Activated CD8-positive, alpha-beta memory T cell treated with anti-CD3 and anti-CD28 coated beads for 24 hours (primary cell): ENCODE measurements around the gene TP73.

Source experiments
- DNase-seq: peaks from one replicate; pipeline ENCODE4 v3.0.0-alpha.2; 2020

The TP73 gene

DNA sequence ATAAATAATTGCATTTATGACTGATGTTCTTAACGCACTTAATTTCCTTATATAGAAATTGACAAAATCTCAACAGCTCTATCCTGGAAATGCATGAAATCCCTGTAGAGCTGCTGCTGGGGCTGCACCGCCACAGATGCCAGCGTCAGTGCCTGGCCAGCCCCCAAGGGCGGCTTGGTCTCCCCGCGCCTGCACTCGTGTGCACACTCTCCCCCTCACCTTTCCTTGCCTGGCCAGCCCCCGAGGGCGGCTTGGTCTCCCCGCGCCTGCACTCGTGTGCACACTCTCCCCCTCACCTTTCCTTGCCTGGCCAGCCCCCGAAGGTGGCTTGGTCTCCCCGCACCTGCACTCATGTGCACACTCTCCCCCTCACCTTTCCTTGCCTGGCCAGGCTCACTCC, 16.2 kb upstream of the TP73 start:
- DNase-seq = no peak

DNA sequence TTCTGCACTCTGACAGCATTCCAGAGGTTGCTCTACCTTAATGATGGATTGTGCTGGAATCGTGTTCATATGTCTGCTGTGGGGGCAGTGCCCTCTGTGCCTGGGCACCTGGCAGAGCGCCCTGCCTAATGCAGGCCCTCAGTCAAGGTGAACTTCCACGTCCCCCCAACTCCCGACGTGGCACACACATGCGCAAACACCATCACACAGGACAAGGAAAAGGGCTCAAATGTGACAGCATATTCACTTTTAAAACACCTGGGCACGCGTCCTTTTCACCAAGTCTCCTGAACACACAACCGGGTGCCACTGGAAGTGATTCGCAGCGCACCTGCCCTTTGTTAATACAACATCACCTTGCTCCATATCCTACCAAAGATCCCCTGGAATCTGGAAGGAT, 15.8 kb upstream of the TP73 start:
- DNase-seq = no peak

DNA sequence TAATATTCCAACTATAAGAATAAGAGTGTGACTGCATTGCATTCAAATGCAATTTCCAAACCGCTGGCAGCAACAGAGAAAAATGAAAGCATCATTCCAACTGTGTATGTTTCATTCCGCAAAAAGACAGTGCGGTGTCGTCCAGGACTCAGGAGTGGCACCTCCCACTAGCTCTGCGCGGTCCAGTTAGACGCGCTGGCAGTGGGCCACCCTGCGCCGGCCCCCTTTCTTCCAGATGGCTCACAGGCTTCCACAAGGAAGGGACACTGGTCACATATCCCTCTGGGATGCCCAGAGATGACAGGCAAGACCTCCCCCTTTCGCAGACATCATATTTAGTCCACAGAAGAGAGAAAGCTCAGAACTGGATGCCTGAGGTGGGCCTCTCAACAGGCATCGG, 14.3 kb upstream of the TP73 start:
- no peak for DNase-seq

DNA sequence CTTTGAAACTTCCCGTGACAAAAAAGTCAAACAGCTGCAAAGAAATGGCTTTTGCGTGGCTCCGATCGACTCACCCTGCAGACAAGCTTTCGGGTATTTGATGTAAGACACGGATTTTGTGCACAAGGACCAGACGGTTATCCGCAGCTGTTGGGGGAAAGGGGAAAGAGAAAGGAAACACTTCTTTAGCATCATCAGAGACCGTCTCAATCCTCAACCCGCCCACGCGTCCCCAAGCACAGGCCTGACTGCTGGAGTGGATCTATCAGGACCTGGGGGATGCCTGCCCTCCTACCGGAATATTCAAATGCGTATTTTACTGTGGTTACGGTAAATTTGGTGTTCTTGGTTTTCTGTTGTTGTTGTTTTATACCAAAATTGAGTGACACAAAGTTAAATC, 13.6 kb upstream of the TP73 start:
- no peak for DNase-seq

DNA sequence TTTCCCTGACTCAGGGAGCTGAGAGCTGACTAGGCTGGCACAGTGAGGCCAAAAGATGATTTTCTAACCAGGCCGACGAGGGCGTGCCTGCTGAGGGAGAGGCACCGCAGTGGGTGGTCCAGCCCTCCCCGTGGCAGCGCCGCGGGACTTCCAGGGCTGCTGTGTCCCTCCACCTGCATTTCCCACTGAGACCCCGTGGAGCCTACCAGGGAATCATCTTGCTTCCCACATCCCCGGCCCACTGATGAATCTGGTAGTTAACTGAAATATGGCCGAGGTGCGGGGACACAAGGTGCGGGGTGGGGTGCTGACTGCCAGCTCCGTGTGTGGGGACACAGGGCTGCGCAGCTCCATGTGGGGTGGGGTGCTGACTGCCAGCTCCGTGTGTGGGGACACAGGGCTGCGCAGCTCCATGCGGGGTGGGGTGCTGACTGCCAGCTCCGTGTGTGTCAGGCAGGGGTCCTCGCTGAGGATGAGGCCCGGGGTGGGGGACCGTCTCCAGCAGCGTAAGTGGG, 12.9 kb upstream of the TP73 start:
- DNase-seq = no peak

DNA sequence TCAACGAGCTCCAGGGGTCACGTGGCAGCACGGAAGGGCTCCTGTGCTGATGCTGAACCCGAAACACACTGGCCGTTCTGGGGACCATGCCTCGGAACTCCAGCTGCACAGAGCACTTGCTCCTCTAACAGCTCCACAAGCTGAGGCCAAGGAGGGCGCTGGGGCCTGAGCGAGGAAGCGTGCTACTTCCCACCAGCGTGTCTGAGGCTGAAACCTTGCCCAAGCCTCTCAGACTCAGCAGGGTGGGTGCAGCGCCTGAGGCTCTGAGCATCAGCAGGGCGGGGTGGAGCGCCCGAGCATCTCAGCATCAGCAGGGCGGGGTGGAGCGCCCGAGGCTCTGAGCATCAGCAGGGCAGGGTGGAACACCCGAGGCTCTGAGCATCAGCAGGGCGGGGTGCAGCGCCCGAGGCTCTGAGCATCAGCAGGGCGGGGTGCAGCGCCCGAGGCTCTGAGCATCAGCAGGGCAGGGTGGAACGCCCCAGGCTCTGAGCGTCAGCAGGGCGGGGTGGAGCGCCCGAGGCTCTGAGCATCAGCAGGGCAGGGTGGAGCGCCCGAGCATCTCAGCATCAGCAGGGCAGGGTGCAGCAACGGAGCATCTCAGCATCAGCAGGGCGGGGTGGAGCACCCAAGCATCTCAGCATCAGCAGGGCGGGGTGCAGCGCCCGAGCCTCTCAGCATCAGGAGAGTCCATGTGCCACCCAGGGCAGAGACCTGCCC, 12.0 kb upstream of the TP73 start:
- DNase-seq = no peak

DNA sequence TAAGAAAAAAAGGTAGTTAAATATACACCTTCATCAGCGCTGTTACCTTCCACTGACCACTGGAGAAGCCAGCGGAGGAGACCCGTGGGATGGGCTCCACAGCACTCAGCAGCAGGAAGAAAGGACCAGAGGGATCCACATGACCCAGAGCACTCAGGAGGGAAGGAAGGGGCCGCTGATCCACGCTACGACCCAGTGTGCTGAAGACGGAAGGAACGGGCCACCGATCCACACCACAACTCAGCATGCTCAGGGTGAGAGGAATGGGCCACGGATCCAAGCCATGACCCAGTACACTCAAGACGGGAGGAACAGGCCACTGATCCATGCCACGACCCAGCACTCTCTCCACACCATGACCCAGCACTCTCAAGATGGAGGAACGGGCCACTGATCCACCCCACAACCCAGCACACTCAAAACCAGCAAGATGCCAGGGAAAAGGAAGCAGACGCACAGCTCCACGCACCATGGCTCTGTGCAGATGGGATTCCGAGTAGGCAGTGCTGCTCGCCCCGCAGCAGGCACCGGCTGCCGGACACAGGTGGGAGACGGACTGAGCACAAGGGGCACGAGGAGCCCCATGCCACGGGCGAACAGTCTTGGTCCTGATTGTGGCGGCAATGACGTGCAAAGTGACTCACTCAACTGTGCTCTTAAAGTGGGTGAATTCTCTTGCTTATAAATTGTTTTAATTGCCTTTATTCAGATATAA, 11.1 kb upstream of the TP73 start:
- no peak for DNase-seq

DNA sequence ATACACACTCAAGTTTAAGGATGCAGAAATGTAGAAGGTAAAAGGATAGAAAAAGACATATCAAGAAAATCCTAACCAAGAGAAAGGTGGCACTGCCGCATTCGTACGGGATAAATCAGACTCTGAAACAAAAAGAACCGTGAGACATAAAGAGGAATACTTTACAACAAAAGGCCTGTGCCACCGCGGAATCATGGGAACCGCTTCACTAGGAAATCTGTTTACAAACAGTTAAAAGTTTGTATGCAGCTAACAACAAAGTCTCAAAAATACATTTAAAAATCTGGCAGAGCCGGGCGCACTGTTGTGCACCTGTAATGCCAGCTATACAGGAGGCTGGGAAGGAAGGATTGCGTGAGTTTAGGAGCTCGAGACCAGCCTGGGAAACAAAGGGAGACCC, 10.5 kb upstream of the TP73 start:
- no peak for DNase-seq

DNA sequence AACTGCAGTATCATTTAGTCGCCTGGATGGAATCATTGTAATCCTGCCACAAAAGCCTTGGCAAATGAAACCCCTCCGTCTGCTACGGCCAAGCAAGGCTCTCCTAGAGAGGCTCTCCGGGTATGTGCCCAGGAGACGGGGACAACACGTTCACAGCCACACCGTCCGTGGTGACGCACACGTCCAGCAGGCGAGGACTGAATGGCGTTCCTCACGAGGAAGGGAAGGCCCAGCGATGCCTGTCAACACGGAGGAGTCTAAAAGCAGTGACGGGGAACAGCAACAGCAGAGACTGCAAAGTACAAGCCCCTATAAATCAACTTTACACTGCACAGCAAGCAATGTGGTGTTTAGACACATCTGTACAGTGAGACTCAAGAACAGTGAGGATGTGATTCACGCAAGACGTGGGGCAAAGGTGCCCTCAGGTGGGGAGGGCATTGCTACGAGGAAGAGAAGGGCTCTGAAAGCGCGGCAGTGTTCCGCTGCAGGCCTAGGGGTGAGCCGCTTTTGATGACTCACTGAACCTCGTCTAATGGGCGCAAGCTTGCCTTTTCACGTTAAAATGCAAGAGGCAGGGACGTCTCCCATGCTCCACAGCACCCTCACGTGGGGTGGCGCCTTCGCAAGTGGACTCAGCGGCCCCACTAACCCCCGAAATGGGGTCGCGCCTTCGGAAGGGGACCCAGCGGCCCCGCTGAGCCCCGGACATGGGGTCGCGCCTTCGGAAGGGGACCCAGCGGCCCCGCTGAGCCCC, 9.2 kb upstream of the TP73 start:
- DNase-seq = no peak

DNA sequence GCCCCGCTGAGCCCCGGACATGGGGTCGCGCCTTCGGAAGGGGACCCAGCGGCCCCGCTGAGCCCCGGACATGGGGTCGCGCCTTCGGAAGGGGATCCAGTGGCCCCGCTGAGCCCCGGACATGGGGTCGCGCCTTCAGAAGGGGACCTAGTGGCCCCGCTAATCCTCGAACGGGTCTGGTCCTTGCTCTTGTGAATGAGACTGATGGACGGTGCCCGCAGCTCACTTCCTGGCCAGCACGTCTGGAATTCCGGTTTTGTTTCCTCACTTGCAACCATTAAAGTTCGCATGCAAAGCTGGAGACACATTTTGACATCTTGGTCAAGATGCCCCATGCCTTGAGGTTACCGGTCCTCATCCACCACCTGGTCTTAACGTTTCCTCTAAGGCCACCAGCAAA, 8.0 kb upstream of the TP73 start:
- no peak for DNase-seq

DNA sequence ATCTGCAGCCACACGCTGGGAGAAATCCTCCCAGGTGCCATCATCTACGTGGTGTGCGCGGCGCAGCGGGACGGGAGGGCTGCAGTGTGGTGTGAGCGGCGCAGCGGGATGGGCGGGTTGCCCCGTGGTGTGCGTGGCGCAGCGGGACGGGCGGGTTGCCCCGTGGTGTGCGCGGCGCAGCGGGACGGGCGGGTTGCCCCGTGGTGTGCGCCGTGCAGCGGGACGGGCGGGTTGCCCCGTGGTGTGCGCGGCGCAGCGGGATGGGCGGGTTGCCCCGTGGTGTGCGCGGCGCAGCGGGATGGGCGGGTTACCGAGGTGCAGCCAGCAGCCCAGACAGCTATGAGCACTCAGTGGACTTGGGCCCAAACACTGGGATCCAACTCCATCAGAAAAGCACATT, 7.1 kb upstream of the TP73 start:
- DNase-seq = no peak

DNA sequence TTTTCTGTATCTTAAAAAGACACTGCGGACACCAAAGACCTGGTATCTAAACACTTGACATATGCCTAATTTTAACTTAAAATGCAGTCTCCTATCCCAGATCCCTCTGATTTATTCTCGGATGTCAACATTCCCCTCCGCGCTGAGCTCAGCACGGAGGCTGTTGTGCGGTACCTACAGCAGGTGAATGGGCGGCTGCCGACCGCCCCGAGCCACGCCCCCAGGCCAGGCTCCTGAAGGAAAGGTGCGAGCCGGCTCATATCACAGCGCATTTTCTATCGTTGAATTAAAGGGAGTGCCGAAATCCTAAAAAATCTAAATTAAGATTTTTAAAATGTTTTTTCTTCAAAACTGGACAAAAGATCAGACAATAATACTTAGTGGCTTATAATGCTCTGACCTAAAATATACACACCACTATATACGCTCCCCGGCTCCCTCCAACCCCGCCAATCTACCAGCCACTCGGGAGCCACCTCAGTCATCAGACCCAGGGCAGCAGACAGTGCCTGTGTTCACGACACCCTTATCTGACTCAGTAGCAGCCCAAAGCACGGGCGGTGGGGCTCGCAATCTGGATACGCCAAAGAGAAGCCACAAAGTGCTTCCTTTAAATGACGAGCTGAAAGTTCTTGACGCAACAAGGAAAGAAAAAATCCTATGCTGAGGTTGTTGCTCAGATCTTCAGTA, 6.5 kb upstream of the TP73 start:
- DNase-seq = no peak

DNA sequence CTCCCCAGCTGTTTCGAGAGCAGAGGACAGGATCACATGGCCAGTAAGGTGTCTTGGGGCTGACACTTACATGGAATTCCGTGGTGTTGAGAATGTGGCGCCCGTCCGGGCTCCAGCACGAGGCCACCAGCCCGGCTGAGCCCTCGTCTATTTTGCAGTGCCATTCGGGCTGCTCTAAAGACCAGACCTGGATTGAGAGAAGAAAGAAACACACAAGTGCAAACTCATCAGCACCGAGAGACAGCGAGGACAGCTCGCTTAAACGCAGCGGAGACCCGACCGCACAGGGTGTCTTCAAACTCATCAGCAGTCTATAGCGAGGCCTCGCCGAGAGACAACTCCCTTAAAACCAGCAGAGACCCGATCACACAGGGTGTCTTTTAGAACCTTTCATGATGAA, 5.7 kb upstream of the TP73 start:
- no peak for DNase-seq

DNA sequence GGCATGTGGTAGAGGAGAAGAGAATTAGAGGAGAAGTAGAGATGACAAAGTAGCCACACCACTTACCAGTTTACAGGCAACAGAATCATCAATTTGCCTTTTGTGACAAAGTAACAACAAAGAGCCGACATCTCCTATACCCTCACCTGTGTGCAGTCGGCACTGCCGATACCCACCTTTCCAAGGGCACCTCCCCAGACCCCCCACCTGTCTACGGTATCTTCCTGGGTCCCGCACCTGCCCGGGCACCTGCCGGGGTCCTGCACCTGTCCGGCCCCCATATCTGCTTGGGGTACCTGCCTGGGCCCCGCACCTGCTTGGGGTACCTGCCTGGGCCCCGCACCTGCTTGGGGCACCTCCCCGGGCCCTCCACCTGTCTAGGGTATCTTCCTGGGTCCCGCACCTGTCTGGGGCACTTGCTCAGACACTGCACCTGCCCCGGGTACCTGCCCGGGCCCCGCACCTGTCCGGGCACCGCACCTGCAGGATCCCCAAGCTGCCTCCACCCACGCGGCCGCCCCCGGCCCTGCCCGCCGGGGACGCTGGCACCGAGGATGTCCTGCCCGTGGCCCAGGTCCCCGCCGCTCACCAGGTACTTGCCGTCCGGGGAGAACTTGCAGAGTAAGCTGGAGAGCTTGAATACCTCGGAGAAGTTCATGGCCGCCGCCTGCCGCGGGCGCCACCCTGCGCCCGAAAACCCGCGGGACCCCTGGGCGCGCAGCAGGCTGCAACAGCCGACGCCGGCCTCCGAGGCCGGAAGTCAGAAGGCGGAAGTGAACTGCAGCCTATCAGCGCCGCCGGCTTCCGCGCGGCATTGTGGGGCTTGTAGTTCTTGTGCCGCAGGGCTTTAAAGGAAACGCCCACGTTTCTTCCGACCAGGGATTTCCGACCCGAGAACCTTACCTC, 2.7 kb upstream of the TP73 start, which contains the start of gene WRAP73:
Gene WRAP73, minus strand, starts transcription at position 762 of the 906 bp plus-strand sequence. Its CDS starts 104 bp downstream, at position 658.
- peak; percentile 91 for DNase-seq

DNA sequence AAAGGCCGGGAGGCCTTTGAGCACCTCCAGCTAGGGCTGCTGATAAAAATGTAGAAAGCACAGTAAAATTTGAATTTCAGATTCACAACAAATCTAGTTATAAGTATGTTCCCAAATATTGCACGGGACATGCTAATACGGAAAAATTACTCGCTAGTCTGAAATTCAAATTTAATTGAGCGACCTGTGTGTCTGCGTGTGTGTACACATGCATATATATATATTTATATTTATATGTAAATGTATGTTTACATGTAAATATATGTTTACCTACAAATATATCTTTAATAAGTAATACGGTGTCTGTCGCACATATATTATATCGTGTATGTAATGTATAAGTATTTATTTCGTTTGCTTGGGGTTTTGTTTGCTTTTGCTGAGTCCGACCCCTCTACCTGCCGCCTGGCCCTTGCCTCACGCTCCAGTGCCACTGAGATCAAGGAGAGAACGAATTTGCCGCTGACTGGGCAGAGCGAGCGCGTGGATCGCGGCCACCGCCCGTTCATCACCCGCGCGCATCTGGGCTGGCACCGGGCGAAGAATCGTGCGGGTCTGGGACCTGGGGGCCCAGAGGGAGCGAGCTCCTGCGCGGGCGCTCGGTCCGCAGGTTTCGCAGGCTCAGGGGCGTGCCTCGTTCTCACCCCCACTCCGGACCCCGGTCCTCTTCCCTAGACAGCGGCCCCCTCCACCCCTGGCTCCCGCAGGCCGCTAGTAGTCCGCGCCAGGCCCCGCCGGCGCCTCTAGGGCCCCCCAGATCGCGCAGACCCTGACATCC, 1.9 kb upstream of the TP73 start:
- no peak for DNase-seq

DNA sequence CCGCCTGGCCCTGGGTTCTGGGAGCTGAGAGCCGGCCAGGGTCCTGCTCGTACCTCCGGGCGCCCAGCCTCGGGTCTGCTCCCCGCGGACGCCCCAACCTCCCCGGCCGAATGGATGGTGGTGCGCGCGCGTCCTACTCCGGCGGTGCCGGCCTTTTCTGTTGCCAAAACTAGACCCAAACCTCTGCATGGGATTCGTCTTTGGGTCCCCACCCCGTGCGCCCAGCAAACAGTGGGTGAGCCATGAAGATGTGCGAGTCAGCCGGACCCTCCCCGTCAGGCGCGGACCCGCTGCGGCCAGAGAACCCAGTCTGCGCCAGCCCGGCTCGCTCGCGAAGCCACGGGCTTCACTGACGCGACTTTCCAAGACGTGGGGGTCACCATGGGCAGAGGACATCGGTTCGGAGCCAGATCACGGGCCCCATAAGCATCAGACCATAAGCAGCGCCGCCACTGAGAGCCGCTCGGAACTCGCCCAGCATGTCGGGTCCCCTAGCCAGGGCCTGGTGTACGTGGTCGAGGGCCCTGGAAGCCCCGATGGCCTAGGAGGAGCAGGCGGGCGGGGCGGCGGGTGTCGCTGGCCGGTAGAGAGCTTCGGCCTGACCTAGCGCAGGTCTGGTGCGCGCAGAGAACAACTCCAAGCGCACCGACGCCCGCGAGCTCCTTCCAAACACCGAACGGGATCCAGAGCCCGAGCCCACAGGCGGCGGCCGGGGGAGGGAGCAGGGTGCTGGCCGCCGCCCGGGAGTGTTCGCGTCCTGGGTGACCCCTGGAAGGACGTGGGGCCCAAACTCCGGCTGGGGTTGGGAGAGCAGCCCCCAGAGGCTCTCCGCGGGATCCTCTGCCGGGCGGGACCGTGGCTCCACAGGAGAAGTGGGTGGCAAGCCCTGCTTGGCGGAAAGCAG, 1.0 kb upstream of the TP73 start:
- DNase-seq = peak; percentile 68

DNA sequence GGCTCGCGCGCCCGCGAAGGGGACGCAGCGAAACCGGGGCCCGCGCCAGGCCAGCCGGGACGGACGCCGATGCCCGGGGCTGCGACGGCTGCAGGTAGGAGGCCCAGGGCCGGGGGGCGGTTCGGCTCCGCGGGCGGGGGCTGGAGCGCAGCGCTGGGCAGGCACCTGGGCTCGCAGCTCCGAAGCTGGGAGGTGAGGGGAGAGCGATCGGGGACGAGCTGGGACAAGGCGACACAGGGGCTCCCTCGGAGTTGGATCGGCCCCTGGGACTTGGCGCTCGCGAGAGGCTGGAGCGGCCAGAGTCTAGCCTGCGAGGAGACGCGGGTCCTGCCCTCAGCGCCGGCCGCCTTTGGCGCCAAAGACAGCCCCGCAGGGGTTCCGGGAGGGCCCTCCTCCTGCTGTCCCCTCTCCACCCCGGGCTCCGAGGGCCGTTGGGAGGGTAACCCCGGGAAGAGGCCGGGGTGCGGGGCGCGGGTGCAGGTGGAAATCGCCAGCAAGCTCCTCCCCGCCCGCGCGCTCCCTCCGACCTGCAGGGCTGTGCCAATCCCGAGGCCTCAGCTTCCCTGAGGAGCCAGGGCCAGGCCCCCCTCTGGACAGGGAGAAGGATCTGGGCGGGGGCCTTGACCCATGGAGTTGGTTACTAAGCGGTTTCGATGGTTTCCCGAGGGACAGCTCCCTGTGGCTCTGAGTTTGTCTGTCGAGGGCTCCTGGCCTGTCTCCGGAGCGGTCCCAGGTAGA, 401 bp downstream of the TP73 start:
- peak; percentile 64 for DNase-seq

DNA sequence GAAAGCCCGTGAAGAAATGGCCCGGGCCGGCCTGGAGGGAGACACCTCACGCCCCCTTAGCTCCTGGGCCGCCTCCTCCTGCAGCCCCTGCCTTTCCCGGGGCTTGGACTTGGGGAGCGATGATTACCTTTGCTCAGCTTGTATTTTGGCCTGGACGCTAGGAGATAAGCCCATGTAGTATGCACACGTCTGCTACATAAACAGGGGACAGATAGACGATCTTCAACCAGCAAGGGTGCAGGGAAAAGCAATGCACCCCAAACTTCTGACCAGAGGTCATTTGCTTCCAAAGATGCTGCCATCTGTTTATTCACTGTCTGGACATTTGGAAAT, 936 bp downstream of the TP73 start:
- DNase-seq = no peak

DNA sequence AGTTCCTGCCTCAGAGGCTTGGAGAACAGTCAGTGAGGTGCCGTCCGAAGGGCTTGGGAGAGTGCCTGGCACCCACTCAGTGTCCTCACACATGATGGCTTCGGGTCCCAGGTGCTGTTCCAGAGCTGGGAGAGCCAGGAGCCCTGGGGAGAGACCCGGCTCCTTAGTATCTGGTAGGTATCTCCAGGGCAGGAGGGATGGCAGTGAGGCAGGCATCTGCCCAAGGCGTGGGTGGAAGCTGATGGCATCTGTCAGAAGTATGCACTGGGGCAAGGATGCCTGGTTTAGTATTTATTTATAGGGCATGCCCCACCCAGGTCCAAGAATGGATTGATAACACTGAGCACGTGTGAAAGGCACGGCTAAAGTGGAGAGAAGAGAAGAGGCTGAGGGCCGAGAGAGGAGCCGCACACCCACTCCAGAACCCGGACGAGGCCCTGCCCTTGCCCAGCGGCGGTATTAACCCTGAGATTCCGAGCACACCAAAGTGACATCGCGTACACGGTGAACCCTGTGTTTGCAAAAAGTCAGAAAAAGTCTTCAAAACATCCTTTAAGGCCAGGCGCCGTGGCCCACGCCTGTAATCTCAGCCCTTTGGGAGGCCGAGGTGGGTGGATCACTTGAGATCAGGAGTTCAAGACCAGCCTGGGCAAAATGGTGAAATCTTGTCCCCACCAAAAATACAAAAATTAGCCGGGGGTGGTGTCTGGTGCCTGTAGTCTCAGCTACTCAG, 2.4 kb downstream of the TP73 start:
- DNase-seq = no peak
